Measurements from ENCODE around the gene CYP24A1. TPM values are rescaled to one million over a fixed set of nuclear protein-coding genes. Genes with fewer than 3 reads are reported as not detected.
A peak's percentile ranks its signal among the peaks of the same experiment; 100 is the strongest.

Gene CYP24A1
- polyA plus RNA-seq, 1 of the 3 experiments (the other 2 are of a cell fraction) = 8.8 TPM

DNA sequence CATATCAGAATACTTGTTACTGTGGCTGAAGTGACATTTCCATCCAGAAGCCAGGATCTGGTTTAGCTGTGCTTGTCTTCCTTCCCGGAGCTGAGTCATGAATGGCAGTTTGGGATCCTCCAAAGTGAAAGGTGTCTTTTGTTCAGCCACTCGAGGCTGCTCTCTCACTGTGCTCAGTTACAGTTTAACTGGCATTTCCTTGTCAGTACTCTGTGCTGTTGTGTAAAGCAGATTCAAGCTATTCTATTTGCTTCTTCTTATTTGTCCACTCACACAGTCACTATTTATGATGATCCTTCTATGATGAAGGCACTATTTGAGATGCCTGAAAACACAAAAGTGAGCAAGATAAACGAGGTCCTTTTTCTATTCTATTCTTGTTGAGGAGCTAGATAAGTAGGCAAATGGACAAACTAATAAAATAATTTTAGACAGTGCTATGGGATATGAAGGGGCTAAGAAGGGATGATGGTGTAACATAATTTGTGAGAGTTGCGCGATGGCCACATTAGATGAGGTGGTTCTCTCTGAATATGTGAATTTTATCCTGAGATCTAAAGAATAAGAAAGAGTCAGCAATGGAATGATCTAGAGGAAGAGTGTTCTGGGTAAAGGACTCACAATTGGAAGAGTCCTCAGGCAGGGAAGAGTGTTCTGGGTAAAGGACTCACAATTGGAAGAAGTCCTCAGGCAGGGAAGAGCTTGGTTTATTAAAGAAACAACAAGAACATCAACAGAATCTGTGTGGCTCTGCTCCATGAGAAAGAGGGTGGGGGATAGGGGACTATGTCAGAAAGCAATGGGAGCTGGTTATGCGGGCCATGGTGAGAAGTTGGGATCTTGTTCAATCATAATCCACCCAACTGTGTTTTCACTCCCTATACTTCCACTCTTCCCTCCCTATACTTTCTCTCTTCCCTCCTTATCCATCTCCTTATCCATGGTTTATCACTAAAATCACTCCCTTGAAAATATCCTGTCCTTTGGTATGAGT, 40.1 kb downstream of the CYP24A1 start:
- WGBS (ENCODE audit: low lambda C conversion rate) = 43% methylated on average over 6 of the region's 6 CpGs
- ChIA-PET CTCF (interaction anchor here (0.9 to 1.7 kb wide), 4 partner anchors 15 to 74 kb away, joined by 3 to 4 read pairs (median 4); partner anchors contain the start of gene PFDN4), POLR2A (no interaction called here)
- H4K20me1 ChIP-seq (ENCODE audit: insufficient read depth) = no peaks in the 10 kb centered on the region
- no peaks in the 10 kb centered on the region for H3K36me3 ChIP-seq (replicated peaks in 1 of 2; ENCODE audit: control insufficient read depth in 1 of 2, insufficient read depth in 2 of 2, low read length in 1 of 2)
- peak overlapping the region; percentile 53 to 94; a peak in 3 of 4 replicates for H3K27ac ChIP-seq (ENCODE audit: low read depth in 2 of 2, low read length in 1 of 2)
- no peaks in the 10 kb centered on the region for H3K79me2 ChIP-seq (ENCODE audit: insufficient read depth)
- peak overlapping the region; percentile 64 for H3K9ac ChIP-seq
- DNase-seq = no peak
- H3K4me2 ChIP-seq = peak overlapping the region; percentile 59
- no peaks in the 10 kb centered on the region for H3K9me2 ChIP-seq
- H3K27me3 ChIP-seq (ENCODE audit: insufficient read depth) = no peaks in the 10 kb centered on the region
- peaks cover 38% of the 10 kb centered on the region for H3F3A ChIP-seq (replicated peaks; ENCODE audit: insufficient read depth)
- TF ChIP-seq, protein P1, sequence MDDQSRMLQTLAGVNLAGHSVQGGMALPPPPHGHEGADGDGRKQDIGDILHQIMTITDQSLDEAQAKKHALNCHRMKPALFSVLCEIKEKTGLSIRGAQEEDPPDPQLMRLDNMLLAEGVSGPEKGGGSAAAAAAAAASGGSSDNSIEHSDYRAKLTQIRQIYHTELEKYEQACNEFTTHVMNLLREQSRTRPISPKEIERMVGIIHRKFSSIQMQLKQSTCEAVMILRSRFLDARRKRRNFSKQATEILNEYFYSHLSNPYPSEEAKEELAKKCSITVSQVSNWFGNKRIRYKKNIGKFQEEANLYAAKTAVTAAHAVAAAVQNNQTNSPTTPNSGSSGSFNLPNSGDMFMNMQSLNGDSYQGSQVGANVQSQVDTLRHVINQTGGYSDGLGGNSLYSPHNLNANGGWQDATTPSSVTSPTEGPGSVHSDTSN (IDR thresholded peaks at IDR 0.05) = peak; percentile 63
- TF ChIP-seq, protein P2, sequence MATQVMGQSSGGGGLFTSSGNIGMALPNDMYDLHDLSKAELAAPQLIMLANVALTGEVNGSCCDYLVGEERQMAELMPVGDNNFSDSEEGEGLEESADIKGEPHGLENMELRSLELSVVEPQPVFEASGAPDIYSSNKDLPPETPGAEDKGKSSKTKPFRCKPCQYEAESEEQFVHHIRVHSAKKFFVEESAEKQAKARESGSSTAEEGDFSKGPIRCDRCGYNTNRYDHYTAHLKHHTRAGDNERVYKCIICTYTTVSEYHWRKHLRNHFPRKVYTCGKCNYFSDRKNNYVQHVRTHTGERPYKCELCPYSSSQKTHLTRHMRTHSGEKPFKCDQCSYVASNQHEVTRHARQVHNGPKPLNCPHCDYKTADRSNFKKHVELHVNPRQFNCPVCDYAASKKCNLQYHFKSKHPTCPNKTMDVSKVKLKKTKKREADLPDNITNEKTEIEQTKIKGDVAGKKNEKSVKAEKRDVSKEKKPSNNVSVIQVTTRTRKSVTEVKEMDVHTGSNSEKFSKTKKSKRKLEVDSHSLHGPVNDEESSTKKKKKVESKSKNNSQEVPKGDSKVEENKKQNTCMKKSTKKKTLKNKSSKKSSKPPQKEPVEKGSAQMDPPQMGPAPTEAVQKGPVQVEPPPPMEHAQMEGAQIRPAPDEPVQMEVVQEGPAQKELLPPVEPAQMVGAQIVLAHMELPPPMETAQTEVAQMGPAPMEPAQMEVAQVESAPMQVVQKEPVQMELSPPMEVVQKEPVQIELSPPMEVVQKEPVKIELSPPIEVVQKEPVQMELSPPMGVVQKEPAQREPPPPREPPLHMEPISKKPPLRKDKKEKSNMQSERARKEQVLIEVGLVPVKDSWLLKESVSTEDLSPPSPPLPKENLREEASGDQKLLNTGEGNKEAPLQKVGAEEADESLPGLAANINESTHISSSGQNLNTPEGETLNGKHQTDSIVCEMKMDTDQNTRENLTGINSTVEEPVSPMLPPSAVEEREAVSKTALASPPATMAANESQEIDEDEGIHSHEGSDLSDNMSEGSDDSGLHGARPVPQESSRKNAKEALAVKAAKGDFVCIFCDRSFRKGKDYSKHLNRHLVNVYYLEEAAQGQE (IDR thresholded peaks at IDR 0.05; ENCODE audit: low read depth, low read length) = no peak
- peak; percentile 43; the same call in 1 of the 2 replicates for TF ChIP-seq FOSL2 (IDR thresholded peaks at IDR 0.05; ENCODE audit: borderline replicate concordance, low read depth)
- TF ChIP-seq RFX5 (IDR thresholded peaks at IDR 0.05; ENCODE audit: low read length) = no peak
- no peak for TF ChIP-seq JUND (IDR thresholded peaks at IDR 0.05)
- no peak for TF ChIP-seq NRF1 (IDR thresholded peaks at IDR 0.05; ENCODE audit: low read depth, low read length)
- no peak for TF ChIP-seq MEF2A (IDR thresholded peaks at IDR 0.05; ENCODE audit: borderline replicate concordance, low read depth)
- H3K4me1 ChIP-seq (ENCODE audit: control insufficient read depth in 1 of 2, insufficient read depth in 2 of 2, low read depth in 1 of 2, low read length in 1 of 2) = peaks cover 0 to 22% of the 10 kb centered on the region in 2 experiments
- peak overlapping the region in 1 of 2 experiments; percentile 19; a peak in 2 of 4 replicates for H3K4me3 ChIP-seq (ENCODE audit: low read depth in 2 of 2, low read length in 1 of 2)
- H2AFZ ChIP-seq (ENCODE audit: low read depth) = peak overlapping the region; percentile 32; the same call in 1 of the 2 replicates
- no peaks in the 10 kb centered on the region for H3K9me3 ChIP-seq

DNA sequence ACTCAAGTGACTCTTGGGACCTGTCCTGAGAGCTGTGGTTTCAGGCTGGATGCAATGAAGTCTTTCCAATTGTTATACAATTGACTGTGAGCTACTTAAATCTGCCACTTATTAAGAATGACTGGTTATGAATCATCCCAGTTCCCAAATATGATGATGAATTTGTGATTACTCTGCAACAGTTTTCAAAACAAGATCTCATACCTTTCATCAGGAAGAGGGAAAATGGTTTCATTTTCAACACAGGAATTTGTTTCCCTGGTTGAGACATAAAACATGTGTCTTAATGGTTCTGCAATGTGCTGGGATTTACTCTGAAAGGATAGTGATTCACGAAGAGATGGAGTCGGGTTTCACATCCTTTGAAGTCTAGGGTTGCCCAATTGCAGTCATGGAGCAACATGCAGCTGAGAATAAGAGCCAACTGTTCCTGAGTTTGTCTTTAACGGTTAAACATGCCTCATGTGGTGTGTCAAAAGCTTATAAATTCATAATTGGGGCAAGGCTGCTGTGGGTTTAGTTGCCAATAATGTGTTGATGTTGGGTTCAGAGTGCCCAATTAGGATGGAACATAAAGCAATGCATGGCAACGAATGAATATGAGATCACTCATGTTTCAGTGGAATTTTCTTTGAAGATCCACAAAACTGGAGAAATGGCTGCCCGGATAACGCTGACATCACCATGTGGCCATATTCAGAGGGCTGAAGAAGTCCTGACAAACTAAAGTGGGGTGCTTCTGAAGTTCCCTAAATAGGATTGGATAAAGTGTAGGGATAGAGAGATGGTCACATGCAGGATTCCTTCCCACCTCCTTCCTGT, 41.0 kb downstream of the CYP24A1 start:
- CTCF ChIA-PET = interaction anchor here (1.0 to 1.7 kb wide), 3 partner anchors 16 to 67 kb away, joined by 3 to 4 read pairs (median 3); no protein-coding TSS in a partner anchor
- Histone ChIP-seq H2AFZ (ENCODE audit: low read depth) (peak overlapping the region; percentile 32; the same call in 1 of the 2 replicates), H3K9me3 (no peaks in the 10 kb centered on the region), H3K4me3 (ENCODE audit: low read depth in 2 of 2, low read length in 1 of 2) (peak overlapping the region; percentile 17 to 19; a peak in 3 of 4 replicates), H3K9me2 (no peaks in the 10 kb centered on the region), H3K36me3 (replicated peaks in 1 of 2; ENCODE audit: control insufficient read depth in 1 of 2, insufficient read depth in 2 of 2, low read length in 1 of 2) (no peaks in the 10 kb centered on the region), H3K4me2 (peak overlapping the region; percentile 59), H4K20me1 (ENCODE audit: insufficient read depth) (no peaks in the 10 kb centered on the region), H3F3A (replicated peaks; ENCODE audit: insufficient read depth) (peaks cover 38% of the 10 kb centered on the region), H3K9ac (peak overlapping the region; percentile 64), H3K27ac (ENCODE audit: low read depth in 2 of 2, low read length in 1 of 2) (peak overlapping the region; percentile 53 to 94; a peak in 3 of 4 replicates), H3K27me3 (ENCODE audit: insufficient read depth) (no peaks in the 10 kb centered on the region), H3K79me2 (ENCODE audit: insufficient read depth) (no peaks in the 10 kb centered on the region), H3K4me1 (ENCODE audit: control insufficient read depth in 1 of 2, insufficient read depth in 2 of 2, low read depth in 1 of 2, low read length in 1 of 2) (peaks cover 0 to 22% of the 10 kb centered on the region in 2 experiments)
- DNase-seq = no peak
- POLR2A ChIA-PET = no interaction called here
- 2% methylated on average over 6 of the region's 6 CpGs for WGBS (ENCODE audit: low lambda C conversion rate)
- peak; percentile 93 for TF ChIP-seq TEAD4 (IDR thresholded peaks at IDR 0.05; ENCODE audit: borderline replicate concordance, insufficient read depth)
- TF ChIP-seq, protein P1 (IDR thresholded peaks at IDR 0.05) = peak; percentile 95
- peak; percentile 63; the same call in 1 of the 2 replicates for TF ChIP-seq SIN3A (IDR thresholded peaks at IDR 0.05; ENCODE audit: borderline replicate concordance, low read depth, low read length)
- TF ChIP-seq, protein P3, sequence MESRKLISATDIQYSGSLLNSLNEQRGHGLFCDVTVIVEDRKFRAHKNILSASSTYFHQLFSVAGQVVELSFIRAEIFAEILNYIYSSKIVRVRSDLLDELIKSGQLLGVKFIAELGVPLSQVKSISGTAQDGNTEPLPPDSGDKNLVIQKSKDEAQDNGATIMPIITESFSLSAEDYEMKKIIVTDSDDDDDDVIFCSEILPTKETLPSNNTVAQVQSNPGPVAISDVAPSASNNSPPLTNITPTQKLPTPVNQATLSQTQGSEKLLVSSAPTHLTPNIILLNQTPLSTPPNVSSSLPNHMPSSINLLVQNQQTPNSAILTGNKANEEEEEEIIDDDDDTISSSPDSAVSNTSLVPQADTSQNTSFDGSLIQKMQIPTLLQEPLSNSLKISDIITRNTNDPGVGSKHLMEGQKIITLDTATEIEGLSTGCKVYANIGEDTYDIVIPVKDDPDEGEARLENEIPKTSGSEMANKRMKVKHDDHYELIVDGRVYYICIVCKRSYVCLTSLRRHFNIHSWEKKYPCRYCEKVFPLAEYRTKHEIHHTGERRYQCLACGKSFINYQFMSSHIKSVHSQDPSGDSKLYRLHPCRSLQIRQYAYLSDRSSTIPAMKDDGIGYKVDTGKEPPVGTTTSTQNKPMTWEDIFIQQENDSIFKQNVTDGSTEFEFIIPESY (IDR thresholded peaks at IDR 0.05; ENCODE audit: borderline replicate concordance, low read depth) = peak; percentile 70; the same call in 1 of the 2 replicates
- peak; percentile 65 for TF ChIP-seq YY1 (IDR thresholded peaks at IDR 0.05; ENCODE audit: low read depth)
- TF ChIP-seq NFIC (IDR thresholded peaks at IDR 0.05; ENCODE audit: borderline replicate concordance) = peak; percentile 77
- peak; percentile 18; the same call in 1 of the 2 replicates for TF ChIP-seq TAF1 (IDR thresholded peaks at IDR 0.05; ENCODE audit: borderline replicate concordance, low read depth, low read length)
- no peak for TF ChIP-seq RAD21 (IDR thresholded peaks at IDR 0.05; ENCODE audit: low read length)

Measured in SK-N-SH (cell line).